ENCODE results near the gene AAMDC. TPM values are rescaled to one million over a fixed set of nuclear protein-coding genes. Genes with fewer than 3 reads are reported as not detected.
"Not testable (repeated sequence)": the region's sequence is repeated elsewhere in the genome, so short reads cannot be mapped to it uniquely, and the experiment has no call there.

Gene AAMDC
- polyA plus RNA-seq, 1 donor, result 45.5 TPM

- not testable (repeated sequence) for DNase-seq
Measured at GRCh38 chr11:77889045-77889444, 68.1 kb downstream of the AAMDC start.

GRCh38 chr11:77890100-77890614 is 69.2 kb downstream of the AAMDC start:
- DNase-seq, result not testable (repeated sequence)

GRCh38 chr11:77890619-77891056 is 69.7 kb downstream of the AAMDC start:
- not testable (repeated sequence) for DNase-seq

GRCh38 chr11:77891256-77891655 is 70.3 kb downstream of the AAMDC start:
- DNase-seq, result not testable (repeated sequence)

- DNase-seq, result not testable (repeated sequence)
Measured at GRCh38 chr11:77891703-77892102, 70.8 kb downstream of the AAMDC start.

GRCh38 chr11:77894949-77895348 is 74.0 kb downstream of the AAMDC start:
- DNase-seq, result not testable (repeated sequence)

GRCh38 chr11:77908835-77909234 is 87.9 kb downstream of the AAMDC start:
- DNase-seq, result no peak

GRCh38 chr11:77909277-77909676 is 88.3 kb downstream of the AAMDC start:
- DNase-seq, result no peak

- DNase-seq, result not testable (repeated sequence)
Measured at GRCh38 chr11:77910828-77911227, 89.9 kb downstream of the AAMDC start.

- DNase-seq, result not testable (repeated sequence)
Measured at GRCh38 chr11:77913608-77914306, 92.8 kb downstream of the AAMDC start.

GRCh38 chr11:77914307-77914791 is 93.4 kb downstream of the AAMDC start:
- not testable (repeated sequence) for DNase-seq

- DNase-seq, result not testable (repeated sequence)
Measured at GRCh38 chr11:77917713-77918112, 96.8 kb downstream of the AAMDC start.

Other genes with a start within 250 kb of the AAMDC start
- 1.5 TPM for gene AQP11, start 231.2 kb upstream of the AAMDC start, polyA plus RNA-seq (ENCODE audit: insufficient read length)
- 102 TPM for gene CLNS1A, start 183.3 kb upstream of the AAMDC start, polyA plus RNA-seq (ENCODE audit: insufficient read length)
- gene RSF1, start 422 bp upstream of the AAMDC start, polyA plus RNA-seq (ENCODE audit: insufficient read length), result 31.8 TPM
- 26.8 TPM for gene INTS4, start 173.5 kb downstream of the AAMDC start, polyA plus RNA-seq (ENCODE audit: insufficient read length)
- 1.2 TPM for gene KCTD14, start 202.1 kb downstream of the AAMDC start, polyA plus RNA-seq (ENCODE audit: insufficient read length)
- gene THRSP, start 242.7 kb downstream of the AAMDC start, polyA plus RNA-seq (ENCODE audit: insufficient read length), result 1.2 TPM

All from hindlimb muscle (tissue), 1 donor.